Fibroblast of the aortic adventitia (primary cell): ENCODE data around the gene SLC9A1. TPM values are rescaled to one million over a fixed set of nuclear protein-coding genes. Genes with fewer than 3 reads are reported as not detected.
A peak's percentile ranks its signal among the peaks of the same experiment; 100 is the strongest.

Source experiments
- DNase-seq: peaks from one replicate; pipeline ENCODE4 v3.0.0-alpha.2; 2010; ENCODE audit warnings: low read depth
- H3K4me3 ChIP-seq: 2 replicates; pipeline ENCODE4 v1.5.1; 2011; ENCODE audit warnings: low read depth, mild to moderate bottlenecking, control low read depth, low read length, moderate library complexity
- total RNA-seq: library from RNA; depleted of rRNA; stranded (reverse); fragments of >200 nt; gene quantifications from 2 replicates; pipeline ENCODE4 v1.2.3, GENCODE V29; 2012; ENCODE audit warnings: low replicate concordance
- TF ChIP-seq, protein P1 (sequence below): IDR thresholded peaks from 2 replicates; pipeline ENCODE4 v1.5.1; 2011; ENCODE audit warnings: mild to moderate bottlenecking, low read length, control low read depth, inconsistent platforms; ENCODE audit not compliant: insufficient read depth

SLC9A1 gene
- total RNA-seq, 1 donor, result 7.4 TPM

DNA sequence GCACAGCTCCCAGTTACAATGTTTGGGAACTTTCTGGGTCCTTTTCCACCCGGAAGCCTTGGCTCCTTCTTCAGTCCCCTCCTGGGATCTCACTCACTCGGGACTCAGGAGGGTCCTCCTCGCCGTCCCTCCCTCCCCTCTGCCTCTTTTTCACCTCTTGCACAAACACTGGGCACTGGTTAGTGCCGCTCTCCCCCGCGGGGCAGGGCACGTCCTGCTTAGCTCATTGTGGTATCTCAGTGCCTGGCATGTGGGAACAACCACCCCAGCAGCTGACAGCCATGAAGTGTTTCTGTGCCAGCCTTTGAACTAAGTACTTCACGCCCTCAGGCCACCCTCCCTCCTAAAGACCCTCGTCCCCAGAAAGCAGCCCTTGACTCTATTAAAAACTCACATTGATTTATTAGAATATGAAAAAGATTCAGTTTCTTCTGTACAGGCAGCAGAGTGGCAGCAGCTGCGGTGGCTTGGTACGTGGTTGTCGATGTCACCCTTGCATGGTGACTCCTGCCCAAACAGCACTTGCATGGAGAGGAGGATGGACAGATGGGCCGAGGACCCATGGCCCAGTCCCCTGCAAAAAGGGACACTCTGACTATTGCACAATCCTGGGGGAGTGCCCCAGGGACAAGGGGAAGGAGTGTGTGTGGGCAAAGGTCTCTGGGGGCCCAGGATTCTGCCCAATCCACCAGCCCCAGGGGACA is 56.3 kb downstream of the SLC9A1 start:
- no peak overlapping the region for H3K4me3 ChIP-seq
- DNase-seq, result no peak
- TF ChIP-seq, protein P1, sequence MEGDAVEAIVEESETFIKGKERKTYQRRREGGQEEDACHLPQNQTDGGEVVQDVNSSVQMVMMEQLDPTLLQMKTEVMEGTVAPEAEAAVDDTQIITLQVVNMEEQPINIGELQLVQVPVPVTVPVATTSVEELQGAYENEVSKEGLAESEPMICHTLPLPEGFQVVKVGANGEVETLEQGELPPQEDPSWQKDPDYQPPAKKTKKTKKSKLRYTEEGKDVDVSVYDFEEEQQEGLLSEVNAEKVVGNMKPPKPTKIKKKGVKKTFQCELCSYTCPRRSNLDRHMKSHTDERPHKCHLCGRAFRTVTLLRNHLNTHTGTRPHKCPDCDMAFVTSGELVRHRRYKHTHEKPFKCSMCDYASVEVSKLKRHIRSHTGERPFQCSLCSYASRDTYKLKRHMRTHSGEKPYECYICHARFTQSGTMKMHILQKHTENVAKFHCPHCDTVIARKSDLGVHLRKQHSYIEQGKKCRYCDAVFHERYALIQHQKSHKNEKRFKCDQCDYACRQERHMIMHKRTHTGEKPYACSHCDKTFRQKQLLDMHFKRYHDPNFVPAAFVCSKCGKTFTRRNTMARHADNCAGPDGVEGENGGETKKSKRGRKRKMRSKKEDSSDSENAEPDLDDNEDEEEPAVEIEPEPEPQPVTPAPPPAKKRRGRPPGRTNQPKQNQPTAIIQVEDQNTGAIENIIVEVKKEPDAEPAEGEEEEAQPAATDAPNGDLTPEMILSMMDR, result no peak

DNA sequence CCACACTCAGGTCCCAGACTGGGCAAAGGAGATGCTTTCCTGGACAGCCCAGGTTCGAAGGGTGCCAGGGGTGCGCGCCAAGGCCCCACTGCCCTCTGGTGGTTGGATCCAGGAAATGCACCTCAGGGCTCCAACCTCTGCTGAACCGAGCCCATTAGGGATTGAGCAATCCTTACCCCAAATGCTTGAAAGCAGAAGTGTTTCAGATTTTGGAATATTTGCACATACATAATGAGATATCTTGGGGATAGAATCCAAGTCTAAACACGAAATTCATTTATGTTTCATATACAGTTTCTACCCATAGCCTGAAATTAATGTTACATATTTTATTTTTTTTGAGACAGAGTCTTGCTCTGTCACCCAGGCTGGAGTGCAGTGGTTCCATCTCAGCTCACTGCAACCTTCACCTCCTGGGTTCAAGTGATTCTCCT is 57.4 kb downstream of the SLC9A1 start:
- no peak overlapping the region for H3K4me3 ChIP-seq
- DNase-seq, result peak; percentile 87
- TF ChIP-seq, protein P1, result peak; percentile 96

DNA sequence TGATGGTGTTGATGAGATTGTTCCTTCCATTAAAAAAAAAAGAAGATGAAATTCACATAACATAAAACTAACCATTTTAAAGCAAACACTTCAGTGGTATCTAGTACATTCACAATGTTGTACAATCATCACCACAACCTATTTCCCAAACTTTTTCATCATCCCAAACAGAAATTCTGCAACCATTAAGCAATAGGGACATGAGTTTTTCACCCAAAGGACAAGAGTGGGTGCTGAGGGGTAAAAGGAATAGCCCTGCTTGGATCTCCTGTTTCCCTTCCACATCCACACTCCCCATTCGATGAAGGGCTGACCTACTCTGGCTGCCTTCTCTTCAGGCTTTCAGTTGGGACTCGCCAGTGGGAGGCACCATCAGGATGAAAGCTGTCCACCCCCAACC is 59.3 kb downstream of the SLC9A1 start:
- H3K4me3 ChIP-seq, result no peak overlapping the region

DNA sequence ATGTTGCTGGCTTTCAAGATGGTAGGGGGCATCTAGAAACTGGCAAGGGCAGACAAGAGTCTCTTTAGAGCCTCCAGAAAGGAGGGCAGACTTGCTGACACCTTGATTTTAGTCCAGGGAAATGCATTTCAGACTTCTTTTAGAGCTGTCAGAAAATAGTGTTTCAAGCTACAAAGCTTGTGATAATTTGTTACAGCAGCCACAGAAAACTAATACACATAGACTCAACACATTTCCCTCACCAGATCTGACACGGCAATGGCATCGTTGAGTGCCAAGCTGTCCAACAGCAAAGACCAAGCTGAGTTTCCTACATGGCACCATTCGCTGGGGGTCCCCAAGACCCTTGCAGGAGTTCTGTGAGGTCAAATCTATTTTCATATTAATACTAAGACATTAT is 62.0 kb downstream of the SLC9A1 start:
- TF ChIP-seq, protein P1, result no peak
- no peak for DNase-seq
- H3K4me3 ChIP-seq, result no peak overlapping the region

More for the DNA sequence above, 59.3 kb downstream of the SLC9A1 start:
- TF ChIP-seq, protein P1, result no peak
- DNase-seq, result no peak

DNA sequence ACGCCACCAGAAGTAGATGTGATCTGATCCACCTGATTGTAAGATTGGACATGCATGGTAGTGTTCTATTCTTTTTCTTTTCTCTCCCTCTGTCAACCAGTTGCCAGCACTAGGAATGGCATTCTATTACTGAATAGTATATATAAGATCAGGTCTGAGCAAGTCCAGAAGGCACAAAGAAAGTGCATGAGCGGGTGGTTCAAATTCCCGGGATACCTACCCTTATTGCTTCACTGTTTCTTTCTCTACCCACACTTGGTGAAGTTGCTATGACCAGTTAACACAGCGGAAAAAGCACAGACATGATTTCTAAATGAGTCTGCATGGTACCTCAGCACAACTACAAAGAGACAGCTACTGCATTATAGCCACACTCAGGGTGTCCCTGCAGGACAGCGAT is 64.0 kb downstream of the SLC9A1 start:
- TF ChIP-seq, protein P1, result no peak
- no peak for DNase-seq
- no peak overlapping the region for H3K4me3 ChIP-seq

DNA sequence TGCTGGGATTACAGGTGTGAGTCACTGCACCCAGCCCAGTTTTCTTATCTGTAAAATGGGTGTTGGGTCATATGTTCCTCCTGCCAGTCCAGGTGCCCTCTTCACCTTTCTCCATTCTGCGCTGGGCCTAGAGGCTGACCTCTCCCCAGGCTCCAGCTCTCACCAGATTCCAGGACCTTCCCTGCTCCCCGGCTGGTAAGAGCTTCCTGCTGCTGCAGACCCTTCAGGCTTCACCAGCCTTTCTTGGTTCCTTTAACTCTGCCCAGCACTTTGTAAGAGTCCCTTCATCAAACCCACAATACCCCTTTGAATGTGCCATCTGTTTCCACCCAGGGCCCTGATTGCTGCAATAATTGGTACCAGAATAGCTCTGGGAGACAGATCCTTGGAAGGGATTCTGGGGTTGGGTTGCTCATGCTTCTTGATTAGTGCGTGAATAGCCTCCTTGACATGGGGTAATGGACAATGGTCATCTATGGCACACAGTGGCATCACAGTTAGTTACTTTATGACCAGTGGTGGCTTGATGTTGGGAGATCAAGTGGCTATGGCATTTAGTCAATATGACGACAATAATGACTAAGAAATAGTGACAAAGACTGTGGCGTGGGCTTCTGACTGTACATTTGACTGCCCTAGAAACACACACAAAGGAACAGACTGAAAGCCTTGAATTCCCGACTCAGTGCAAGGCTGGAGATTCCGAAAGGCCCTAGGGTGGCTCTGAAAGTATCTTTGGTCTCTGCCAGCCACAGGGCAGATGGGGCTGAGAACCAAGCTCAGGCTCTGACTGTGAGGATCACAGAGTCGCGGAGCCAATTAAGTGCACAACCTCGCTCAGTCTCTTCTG is 67.3 kb downstream of the SLC9A1 start:
- H3K4me3 ChIP-seq, result no peak overlapping the region
- TF ChIP-seq, protein P1, result no peak
- DNase-seq, result no peak
